K562 (cell line): ENCODE measurements around the gene TLCD5. TPM values are rescaled to one million over a fixed set of nuclear protein-coding genes. Genes with fewer than 3 reads are reported as not detected.

Experiments
- ATAC-seq: fragments of 200-7000 bp; cut with Tn5 transposase; 3 replicates; pipeline ENCODE4 v1.9.1; 2020; ENCODE audit warnings: moderate library complexity
- BruUV-seq: library from RNA; stranded (reverse); fragments of 400-500 nt; replicated peaks from 2 replicates; lab custom pipeline; 2021; lab: Mats Ljungman, UMichigan
- CTCF ChIA-PET: fragments of 300-600 bp; formaldehyde crosslinking; extraction: SDS; loops from one replicate; lab custom pipeline; 2021; ENCODE audit warnings: low intra/inter-chr PET ratio; lab: Yijun Ruan, JAX
- POLR2A ChIA-PET: fragments of 300-600, 350-650 bp; sonication (Branson Sonifier 250); formaldehyde crosslinking; extraction: SDS; loops from one replicate; lab custom pipeline; 2021; ENCODE audit warnings: antibody characterized with exemption, inconsistent platforms; lab: Yijun Ruan, JAX
- DNase-seq, 4 experiments: peaks; one replicate each; pipeline versions ENCODE4 v3.0.0 to v3.0.0-alpha.2; 2011 to 2018; ENCODE audit warnings: low spot score in 3 of 4, mixed read lengths in 3 of 4; ENCODE audit errors: extremely low read depth in 1 of 4
- FAIRE-seq: peaks from 2 replicates; lab custom pipeline; 2011; peaks lifted over from hg19 to GRCh38; lab: Jason Lieb, UNC
- H2AFZ ChIP-seq: 2 replicates; pipeline ENCODE4 v1.6.0; 2011; ENCODE audit warnings: low read depth, low read length, control low read depth, inconsistent platforms
- H3K27ac ChIP-seq: fragments of 200-600 bp; 3 replicates; pipeline ENCODE4 v1.8.0; 2011; ENCODE audit warnings: low read depth, mild to moderate bottlenecking, control low read depth, inconsistent platforms, low read length, moderate library complexity, mixed read lengths; ENCODE audit errors: extremely low read depth
- H3K27me3 ChIP-seq, 2 experiments: fragments of 300-600 bp in 1 of 2; 2 replicates in 1 of 2; 3 replicates in 1 of 2; pipeline versions ENCODE4 v1.6.0 to v1.8.0; 2011; ENCODE audit warnings: inconsistent platforms in 2 of 2, low read length in 2 of 2, mild to moderate bottlenecking in 1 of 2, mixed read lengths in 1 of 2, moderate library complexity in 1 of 2; ENCODE audit not compliant: control insufficient read depth in 2 of 2, insufficient read depth in 2 of 2
- H3K36me3 ChIP-seq: fragments of 300-600 bp; 3 replicates; pipeline ENCODE4 v1.8.0; 2011; ENCODE audit warnings: mild to moderate bottlenecking, low read length, inconsistent platforms; ENCODE audit not compliant: control insufficient read depth, insufficient read depth
- H3K4me1 ChIP-seq, 2 experiments: fragments of 200-600 bp in 1 of 2; replicated peaks in 1 of 2; 2 replicates in 1 of 2; 3 replicates in 1 of 2; pipeline versions ENCODE4 v1.5.1 to v1.8.0; 2011; ENCODE audit warnings: inconsistent platforms in 2 of 2, low read length in 2 of 2, mild to moderate bottlenecking in 1 of 2, mixed read lengths in 1 of 2, moderate library complexity in 1 of 2; ENCODE audit not compliant: control insufficient read depth in 2 of 2, insufficient read depth in 2 of 2
- H3K4me2 ChIP-seq: 2 replicates; pipeline ENCODE4 v1.6.1; 2011; ENCODE audit warnings: low read length, control low read depth, inconsistent platforms, mixed read lengths; ENCODE audit not compliant: insufficient read depth
- H3K4me3 ChIP-seq: fragments of 200-600 bp; sonication (generic), shearing (Covaris generic); 2 replicates; pipeline ENCODE4 v1.5.1; 2016; ENCODE audit warnings: control low read depth, inconsistent platforms
- H3K79me2 ChIP-seq: fragments of 200-600 bp; 3 replicates; pipeline ENCODE4 v1.8.0; 2011; ENCODE audit warnings: low read length, inconsistent platforms; ENCODE audit not compliant: control insufficient read depth, insufficient read depth
- H3K9ac ChIP-seq, 2 experiments: 2 replicates each; pipeline versions ENCODE4 v1.6.0 to v1.6.1; 2011; ENCODE audit warnings: low read depth in 2 of 2, low read length in 2 of 2, control low read depth in 1 of 2, inconsistent platforms in 1 of 2, mild to moderate bottlenecking in 1 of 2, mixed read lengths in 1 of 2; ENCODE audit not compliant: insufficient read depth in 1 of 2
- H3K9me1 ChIP-seq: one replicate; pipeline ENCODE4 v1.6.0; 2011; ENCODE audit warnings: inconsistent platforms, mild to moderate bottlenecking, low read length, moderate library complexity; ENCODE audit not compliant: control insufficient read depth, insufficient read depth
- H3K9me3 ChIP-seq: replicated peaks from 2 replicates; pipeline ENCODE4 v1.5.1; 2011; ENCODE audit warnings: low read depth, low read length, inconsistent platforms; ENCODE audit not compliant: control insufficient read depth, insufficient read depth
- H4K20me1 ChIP-seq: replicated peaks from 2 replicates; pipeline ENCODE4 v1.6.1; 2011; ENCODE audit warnings: low read length, inconsistent platforms, mixed read lengths; ENCODE audit not compliant: control insufficient read depth, insufficient read depth
- BRCA1 ChIP-seq, 2 experiments: fragments of 450-650 bp in 1 of 2; sonication (generic) in 1 of 2; formaldehyde crosslinking in 1 of 2; IDR thresholded peaks; 2 replicates each; pipeline versions ENCODE4 v1.5.0 to v1.6.1; 2017 to 2020; ENCODE audit warnings: mild to moderate bottlenecking in 1 of 2, missing genetic modification reagents in 1 of 2
- CBX3 ChIP-seq, 2 experiments: IDR thresholded peaks; 1 replicate in 1 of 2; 2 replicates in 1 of 2; pipeline ENCODE4 v1.6.1; 2012; ENCODE audit warnings: inconsistent platforms in 2 of 2, low read length in 2 of 2, borderline replicate concordance in 1 of 2, control low read depth in 1 of 2
- CEBPB ChIP-seq: fragments of 450-650 bp; IDR thresholded peaks from 2 replicates; pipeline ENCODE4 v1.6.1; 2016; ENCODE audit warnings: missing genetic modification characterization, missing compliant biosample characterization
- CEBPG ChIP-seq, 3 experiments: fragments of 200-800 bp in 1 of 3; sonication (Bioruptor generic) in 1 of 3; sonication (generic) in 1 of 3; formaldehyde crosslinking in 1 of 3; IDR thresholded peaks in 2 of 3; conservative IDR thresholded peaks in 1 of 3; 2 replicates each; pipeline versions ENCODE4 v1.6.1 to v1.8.0; 2016 to 2022; ENCODE audit warnings: missing compliant biosample characterization in 2 of 3, missing genetic modification characterization in 2 of 3, mild to moderate bottlenecking in 1 of 3, missing genetic modification reagents in 1 of 3
- PTRF ChIP-seq: fragments of 450-650 bp; IDR thresholded peaks from 2 replicates; pipeline ENCODE4 v1.6.1; 2016; ENCODE audit warnings: mild to moderate bottlenecking, missing genetic modification characterization, missing compliant biosample characterization
- TRIM24 ChIP-seq, 2 experiments: fragments of 450-650 bp; IDR thresholded peaks; 2 replicates each; pipeline ENCODE4 v1.6.1; 2016
- ZFP1 ChIP-seq: fragments of 450-650 bp; formaldehyde crosslinking; IDR thresholded peaks from 2 replicates; pipeline ENCODE4 v1.4.0; 2020; ENCODE audit warnings: mild to moderate bottlenecking, mixed read lengths
- ZNF217 ChIP-seq: sonication (generic); formaldehyde crosslinking; IDR thresholded peaks from 2 replicates; pipeline ENCODE4 v1.8.0; 2022; ENCODE audit warnings: mild to moderate bottlenecking, missing genetic modification reagents
- WGBS: fragments of 100-300 bp; shearing (Covaris generic); methylation state at CpG from one replicate; pipeline ENCODE4 v1.1.6; 2016; ENCODE audit warnings: low coverage, mixed read lengths; ENCODE audit not compliant: insufficient coverage; ENCODE audit errors: missing lambda C conversion rate; 5-methylcytosine and 5-hydroxymethylcytosine counted together
- in situ Hi-C: fragments of 300-500 bp; cut with MboI; formaldehyde crosslinking; loops from 4 replicates; pipeline ENCODE4 v1.15.0; 2018; ENCODE audit warnings: inconsistent platforms, mixed read lengths
- intact Hi-C: fragments of 100-400 bp; cut with micrococcal nuclease; formaldehyde crosslinking; loops from 2 replicates; pipeline ENCODE4 v1.14.2; 2022
- polyA plus RNA-seq, 8 experiments: library from polyadenylated mRNA; depleted of rRNA in 4 of 8; stranded (reverse) in 5 of 8; unstranded in 3 of 8; fragments of >200 nt; fragmentation: Nextera tagmentation in 2 of 8; fragmentation: Illumina TruSeq in 1 of 8; extraction: Ambion mirVana in 2 of 8; extraction: Trizol in 1 of 8; gene quantifications; 2 replicates each; pipeline versions ENCODE4 v1.2.1 to v1.2.3, GENCODE V29; 2011 to 2014; ENCODE audit warnings: inconsistent platforms in 1 of 8, missing spikeins in 1 of 8
- total RNA-seq, 7 experiments: library from RNA; depleted of rRNA in 6 of 7; stranded (reverse); fragments of >200 nt in 6 of 7; fragmentation: Illumina TruSeq in 2 of 7; extraction: Trizol in 2 of 7; gene quantifications; 2 replicates each; pipeline versions ENCODE4 v1.2.1 to v1.2.3, GENCODE V29; 2011 to 2021; ENCODE audit warnings: low replicate concordance in 1 of 7
- TF ChIP-seq, protein P1 (sequence below): fragments of 450-650 bp; formaldehyde crosslinking; IDR thresholded peaks from 2 replicates; pipeline ENCODE4 v1.4.0; 2022; ENCODE audit warnings: missing genetic modification characterization
- TF ChIP-seq, protein P2 (sequence below), 2 experiments: fragments of 450-650 bp in 1 of 2; sonication (generic) in 1 of 2; formaldehyde crosslinking in 1 of 2; IDR thresholded peaks in 1 of 2; conservative IDR thresholded peaks in 1 of 2; 2 replicates each; pipeline versions ENCODE4 v1.6.1 to v1.8.1; 2016 to 2023; ENCODE audit warnings: mild to moderate bottlenecking in 2 of 2, moderate library complexity in 2 of 2, inconsistent platforms in 1 of 2, missing genetic modification reagents in 1 of 2

Gene TLCD5
- total and polyA plus RNA-seq, 9 of the 15 experiments (the other 6 are each of a cell fraction or from before 2014, with no cell fraction given): 0.94 to 5.1 (median 1.6) TPM

DNA sequence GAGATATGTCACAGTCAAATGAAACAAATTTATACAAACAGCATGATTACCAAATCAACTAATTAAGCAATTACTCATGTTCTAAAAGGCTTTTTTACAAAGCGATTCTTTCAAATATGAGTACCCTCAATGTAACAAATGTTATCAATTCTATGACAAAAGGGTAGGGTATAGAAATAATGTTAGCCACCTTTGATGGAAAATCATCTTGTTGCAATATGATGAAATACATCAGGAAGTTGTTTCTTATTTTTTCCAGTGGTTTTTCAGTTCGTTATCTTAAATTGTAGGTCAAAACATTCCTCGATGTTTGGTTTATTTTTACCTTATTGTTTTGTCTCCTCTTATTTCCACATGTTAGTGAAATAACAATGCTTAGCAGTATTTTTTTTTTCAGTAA, 17.6 kb downstream of the TLCD5 start:
- Histone ChIP-seq H3K9ac (no peak overlapping the region), H3K36me3 (no peaks in the 10 kb centered on the region), H3K9me3 (no peaks in the 10 kb centered on the region), H2AFZ (no peak overlapping the region), H3K4me1 (peaks cover 7 to 42% of the 10 kb centered on the region in 2 experiments; a peak in 4 of 5 replicates), H3K4me2 (no peak overlapping the region), H3K4me3 (no peak overlapping the region), H3K27ac (no peak overlapping the region), H4K20me1 (peaks cover 20% of the 10 kb centered on the region), H3K9me1 (no peaks in the 10 kb centered on the region), H3K27me3 (no peaks in the 10 kb centered on the region), H3K79me2 (peaks cover 99% of the 10 kb centered on the region)
- intact Hi-C loops: no loop called here
- CTCF ChIA-PET: no interaction called here
- WGBS: 78% methylated on average over 3 of the region's 3 CpGs
- ATAC-seq (no peak), DNase-seq (no peak), FAIRE-seq (no peak)
- in situ Hi-C loops: no loop called here
- peak; percentile 89 to 90 for TF ChIP-seq TRIM24 (IDR thresholded peaks at IDR 0.05)
- TF ChIP-seq ZNF217: no peak
- TF ChIP-seq, protein P1, sequence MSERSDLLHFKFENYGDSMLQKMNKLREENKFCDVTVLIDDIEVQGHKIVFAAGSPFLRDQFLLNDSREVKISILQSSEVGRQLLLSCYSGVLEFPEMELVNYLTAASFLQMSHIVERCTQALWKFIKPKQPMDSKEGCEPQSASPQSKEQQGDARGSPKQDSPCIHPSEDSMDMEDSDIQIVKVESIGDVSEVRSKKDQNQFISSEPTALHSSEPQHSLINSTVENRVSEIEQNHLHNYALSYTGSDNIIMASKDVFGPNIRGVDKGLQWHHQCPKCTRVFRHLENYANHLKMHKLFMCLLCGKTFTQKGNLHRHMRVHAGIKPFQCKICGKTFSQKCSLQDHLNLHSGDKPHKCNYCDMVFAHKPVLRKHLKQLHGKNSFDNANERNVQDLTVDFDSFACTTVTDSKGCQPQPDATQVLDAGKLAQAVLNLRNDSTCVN (CRISPR knock-in tag): no peak
- TF ChIP-seq PTRF (tag): no peak
- TF ChIP-seq, protein P2, sequence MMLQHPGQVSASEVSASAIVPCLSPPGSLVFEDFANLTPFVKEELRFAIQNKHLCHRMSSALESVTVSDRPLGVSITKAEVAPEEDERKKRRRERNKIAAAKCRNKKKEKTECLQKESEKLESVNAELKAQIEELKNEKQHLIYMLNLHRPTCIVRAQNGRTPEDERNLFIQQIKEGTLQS (IDR thresholded peaks at IDR 0.05): peak; percentile 46
- TF ChIP-seq, protein P2 (CRISPR knock-in tag; conservative IDR thresholded peaks at IDR 0.05): no peak
- no peak for TF ChIP-seq BRCA1 (IDR thresholded peaks at IDR 0.05)
- no peak for TF ChIP-seq BRCA1 (CRISPR knock-in tag; IDR thresholded peaks at IDR 0.05)
- no peak for TF ChIP-seq CEBPG (CRISPR knock-in tag; IDR thresholded peaks at IDR 0.05)
- peak; percentile 64 to 81; a peak in 3 of 4 replicates for TF ChIP-seq CEBPG (tag; conservative IDR thresholded peaks at IDR 0.05 in 1 of 2, IDR thresholded peaks at IDR 0.05 in 1 of 2)
- peak; percentile 92 for TF ChIP-seq ZFP1 (CRISPR knock-in tag)
- TF ChIP-seq CBX3 (IDR thresholded peaks at IDR 0.05; ENCODE audit: borderline replicate concordance in 1 of 2, low read length in 2 of 2): peak in 1 of 2 experiments; percentile 12; a peak in 1 of 3 replicates
- TF ChIP-seq CEBPB (tag): peak; percentile 63
- no TSS peak for BruUV-seq
- POLR2A ChIA-PET: interaction anchor here (0.6 to 1.2 kb wide), 3 partner anchors 11 to 715 kb away, joined by 3 to 5 read pairs (median 3); no protein-coding TSS in a partner anchor
